Measurements from ENCODE around the gene CORO7.
"Not testable (repeated sequence)": the region's sequence is repeated elsewhere in the genome, so short reads cannot be mapped to it uniquely, and the experiment has no call there.

The CORO7 gene

GRCh38 chr16:4345836-4346781 lies 70.3 kb downstream of the CORO7 start:
- TF ChIP-seq ZFX (IDR thresholded peaks at IDR 0.05) (no peak), CTCF (conservative IDR thresholded peaks at IDR 0.05) (no peak)

GRCh38 chr16:4344983-4345835 lies 71.2 kb downstream of the CORO7 start:
- TF ChIP-seq CTCF (conservative IDR thresholded peaks at IDR 0.05) = no peak
- no peak overlapping the region for H3K27ac ChIP-seq

More at GRCh38 chr16:4345836-4346781, 70.3 kb downstream of the CORO7 start:
- H3K27ac ChIP-seq = no peak overlapping the region

- H3K27ac ChIP-seq = not testable (repeated sequence)
Measured at GRCh38 chr16:4344300-4344982, 72.0 kb downstream of the CORO7 start.

- TF ChIP-seq CTCF (conservative IDR thresholded peaks at IDR 0.05) = no peak
- no peak for TF ChIP-seq ZFX (IDR thresholded peaks at IDR 0.05)
- no peak overlapping the region for H3K27ac ChIP-seq
Measured at GRCh38 chr16:4342866-4343744, 73.3 kb downstream of the CORO7 start.

GRCh38 chr16:4341250-4341649 lies 75.1 kb downstream of the CORO7 start:
- no peak overlapping the region for H3K27ac ChIP-seq
- TF ChIP-seq ZFX (IDR thresholded peaks at IDR 0.05) (no peak), CTCF (conservative IDR thresholded peaks at IDR 0.05) (no peak)

GRCh38 chr16:4340443-4340842 lies 76.0 kb downstream of the CORO7 start:
- H3K27ac ChIP-seq = no peak overlapping the region
- no peak for TF ChIP-seq CTCF (conservative IDR thresholded peaks at IDR 0.05)
- TF ChIP-seq ZFX (IDR thresholded peaks at IDR 0.05) = no peak

- TF ChIP-seq ZFX (IDR thresholded peaks at IDR 0.05) (no peak), CTCF (conservative IDR thresholded peaks at IDR 0.05) (no peak)
- no peak overlapping the region for H3K27ac ChIP-seq
Measured at GRCh38 chr16:4339909-4340308, 76.5 kb downstream of the CORO7 start.
